ENCODE results near the gene PAGE1. TPM values are rescaled to one million over a fixed set of nuclear protein-coding genes. Genes with fewer than 3 reads are reported as not detected.
"Not testable (repeated sequence)": the region's sequence is repeated elsewhere in the genome, so short reads cannot be mapped to it uniquely, and the experiment has no call there.

The PAGE1 gene
- total RNA-seq, 1 donor from 2014 or later = not detected

DNA sequence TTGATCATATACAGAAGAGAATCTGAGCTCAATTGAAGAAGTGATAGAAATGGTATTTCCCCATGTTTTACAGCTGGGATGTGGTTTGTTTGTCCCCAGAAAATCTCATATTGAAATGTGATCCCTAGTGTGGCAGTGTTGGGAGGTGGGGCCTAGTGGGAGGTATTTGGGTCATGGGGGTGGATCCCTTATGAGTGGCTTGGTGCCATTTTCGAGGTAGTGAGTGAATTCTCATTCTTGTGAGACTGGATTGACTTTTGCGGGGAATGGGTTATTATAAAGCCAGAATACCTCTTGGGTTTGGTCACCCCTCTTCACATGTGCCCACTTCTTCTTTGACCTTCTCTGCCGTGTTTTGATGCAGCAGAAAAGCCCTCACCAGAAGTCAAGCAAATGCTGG lies 29.6 kb upstream of the PAGE1 start:
- H3K27me3 Mint-ChIP-seq (ENCODE audit: unreplicated experiment) = no peaks in the 10 kb centered on the region
- H3K4me3 Mint-ChIP-seq (ENCODE audit: unreplicated experiment) = no peak overlapping the region
- no peaks in the 10 kb centered on the region for H3K4me1 Mint-ChIP-seq (ENCODE audit: unreplicated experiment)
- no peaks in the 10 kb centered on the region for H3K9me3 Mint-ChIP-seq (ENCODE audit: unreplicated experiment)
- H3K27ac Mint-ChIP-seq (ENCODE audit: unreplicated experiment) = no peak overlapping the region
- no peak for DNase-seq (ENCODE audit: low spot score)
- H3K36me3 Mint-ChIP-seq (ENCODE audit: low read depth, unreplicated experiment) = no peaks in the 10 kb centered on the region
- no peak for TF ChIP-seq CTCF (IDR thresholded peaks at IDR 0.05; ENCODE audit: unreplicated experiment)

GRCh38 chrX:49720106-49720505 lies 24.3 kb upstream of the PAGE1 start:
- H3K36me3 Mint-ChIP-seq (ENCODE audit: low read depth, unreplicated experiment); H3K27ac Mint-ChIP-seq (ENCODE audit: unreplicated experiment); H3K27me3 Mint-ChIP-seq (ENCODE audit: unreplicated experiment); H3K4me1 Mint-ChIP-seq (ENCODE audit: unreplicated experiment); H3K4me3 Mint-ChIP-seq (ENCODE audit: unreplicated experiment); H3K9me3 Mint-ChIP-seq (ENCODE audit: unreplicated experiment); DNase-seq (ENCODE audit: low spot score): not testable (repeated sequence)

- Mint-ChIP-seq H3K9me3 (ENCODE audit: unreplicated experiment) (no peaks in the 10 kb centered on the region), H3K4me3 (ENCODE audit: unreplicated experiment) (no peak overlapping the region), H3K36me3 (ENCODE audit: low read depth, unreplicated experiment) (no peaks in the 10 kb centered on the region), H3K27me3 (ENCODE audit: unreplicated experiment) (no peaks in the 10 kb centered on the region), H3K4me1 (ENCODE audit: unreplicated experiment) (no peaks in the 10 kb centered on the region), H3K27ac (ENCODE audit: unreplicated experiment) (no peak overlapping the region)
- no peak for TF ChIP-seq CTCF (IDR thresholded peaks at IDR 0.05; ENCODE audit: unreplicated experiment)
- DNase-seq (ENCODE audit: low spot score) = no peak
Measured at GRCh38 chrX:49712577-49712976, 16.8 kb upstream of the PAGE1 start.

DNA sequence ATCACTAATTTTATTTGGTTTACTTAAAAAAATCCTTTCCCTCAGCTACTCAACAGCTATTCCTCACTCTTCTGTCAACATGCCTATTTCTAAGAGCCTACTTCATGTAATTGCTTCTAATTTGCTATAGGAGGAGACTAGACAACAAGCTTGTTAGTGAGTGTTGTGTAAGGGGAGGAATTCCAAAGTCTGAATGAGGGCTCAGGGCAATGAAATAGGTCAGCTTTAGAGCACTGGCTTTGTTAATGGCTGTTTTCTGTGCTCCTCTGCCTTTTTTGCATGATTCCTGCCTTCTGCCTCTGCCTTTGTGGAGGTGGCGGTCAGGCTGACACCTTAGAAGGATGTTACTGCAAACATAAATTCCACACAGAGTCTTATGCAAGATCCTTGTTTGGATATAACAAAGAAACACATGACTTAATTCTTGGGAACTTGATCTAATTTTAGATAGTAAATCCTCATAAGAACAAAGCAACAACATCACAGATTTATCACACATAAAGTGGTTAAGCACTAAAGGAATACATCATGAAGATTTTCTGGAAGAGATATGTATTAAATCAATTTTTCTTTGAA lies 15.0 kb upstream of the PAGE1 start:
- no peak overlapping the region for H3K27ac Mint-ChIP-seq (ENCODE audit: unreplicated experiment)
- DNase-seq (ENCODE audit: low spot score) = no peak
- no peaks in the 10 kb centered on the region for H3K27me3 Mint-ChIP-seq (ENCODE audit: unreplicated experiment)
- no peak for TF ChIP-seq CTCF (IDR thresholded peaks at IDR 0.05; ENCODE audit: unreplicated experiment)
- H3K4me1 Mint-ChIP-seq (ENCODE audit: unreplicated experiment) = no peaks in the 10 kb centered on the region
- H3K36me3 Mint-ChIP-seq (ENCODE audit: low read depth, unreplicated experiment) = no peaks in the 10 kb centered on the region
- H3K4me3 Mint-ChIP-seq (ENCODE audit: unreplicated experiment) = no peak overlapping the region
- H3K9me3 Mint-ChIP-seq (ENCODE audit: unreplicated experiment) = no peaks in the 10 kb centered on the region

GRCh38 chrX:49704691-49705404 lies 9.1 kb upstream of the PAGE1 start:
- DNase-seq (ENCODE audit: low spot score) = no peak
- Mint-ChIP-seq H3K36me3 (ENCODE audit: low read depth, unreplicated experiment) (no peaks in the 10 kb centered on the region), H3K4me1 (ENCODE audit: unreplicated experiment) (no peaks in the 10 kb centered on the region), H3K27ac (ENCODE audit: unreplicated experiment) (no peak overlapping the region), H3K4me3 (ENCODE audit: unreplicated experiment) (no peak overlapping the region), H3K9me3 (ENCODE audit: unreplicated experiment) (no peaks in the 10 kb centered on the region), H3K27me3 (ENCODE audit: unreplicated experiment) (no peaks in the 10 kb centered on the region)
- TF ChIP-seq CTCF (IDR thresholded peaks at IDR 0.05; ENCODE audit: unreplicated experiment) = no peak
